SK-N-SH (cell line): ENCODE results near the gene AVPI1. TPM values are rescaled to one million over a fixed set of nuclear protein-coding genes. Genes with fewer than 3 reads are reported as not detected.
A peak's percentile ranks its signal among the peaks of the same experiment; 100 is the strongest.

Experiments
- CTCF ChIA-PET: fragments of 300-600, 350-600 bp; formaldehyde crosslinking; extraction: SDS; loops from one replicate; lab custom pipeline; 2021; lab: Yijun Ruan, JAX
- POLR2A ChIA-PET: fragments of 350-600 bp; sonication (Branson Sonifier 250); formaldehyde crosslinking; extraction: SDS; loops from one replicate; lab custom pipeline; 2020; ENCODE audit warnings: antibody characterized with exemption, inconsistent platforms; lab: Yijun Ruan, JAX
- DNase-seq: peaks from one replicate; pipeline ENCODE4 v3.0.0; 2012
- H2AFZ ChIP-seq: fragments of 200-600 bp; sonication (generic); 2 replicates; pipeline ENCODE4 v1.8.1; 2016; ENCODE audit warnings: antibody characterized with exemption, mild to moderate bottlenecking, low read depth
- H3F3A ChIP-seq: fragments of 200-600 bp; sonication (generic); replicated peaks from 2 replicates; pipeline ENCODE3; 2016; ENCODE audit warnings: antibody characterized with exemption, mild to moderate bottlenecking; ENCODE audit not compliant: insufficient read depth
- H3K27ac ChIP-seq, 2 experiments: fragments of 200-500 bp in 1 of 2; fragments of 200-600 bp in 1 of 2; sonication (Bioruptor generic) in 1 of 2; sonication (generic), shearing (Covaris generic) in 1 of 2; 2 replicates each; pipeline versions ENCODE4 v1.5.1 to v1.6.1; 2014 to 2016; ENCODE audit warnings: low read depth in 2 of 2, inconsistent platforms in 1 of 2, low read length in 1 of 2, mild to moderate bottlenecking in 1 of 2, mixed read lengths in 1 of 2
- H3K27me3 ChIP-seq: fragments of 200-600 bp; sonication (generic), shearing (Covaris generic); 2 replicates; pipeline ENCODE4 v1.6.1; 2016; ENCODE audit warnings: mixed run types; ENCODE audit not compliant: insufficient read depth
- H3K36me3 ChIP-seq, 2 experiments: fragments of 200-500 bp in 1 of 2; fragments of 200-600 bp in 1 of 2; sonication (Bioruptor generic) in 1 of 2; sonication (generic) in 1 of 2; replicated peaks in 1 of 2; 2 replicates each; pipeline versions ENCODE3 to v1.5.1; 2014 to 2016; ENCODE audit warnings: low read length in 1 of 2, mild to moderate bottlenecking in 1 of 2; ENCODE audit not compliant: insufficient read depth in 2 of 2, control insufficient read depth in 1 of 2
- H3K4me1 ChIP-seq, 2 experiments: fragments of 200-500 bp in 1 of 2; fragments of 200-600 bp in 1 of 2; sonication (Bioruptor generic) in 1 of 2; sonication (generic), shearing (Covaris generic) in 1 of 2; 2 replicates each; pipeline versions ENCODE4 v1.5.1 to v1.6.1; 2014 to 2016; ENCODE audit warnings: low read depth in 1 of 2, low read length in 1 of 2, mixed run types in 1 of 2; ENCODE audit not compliant: insufficient read depth in 2 of 2, control insufficient read depth in 1 of 2
- H3K4me2 ChIP-seq: fragments of 200-600 bp; sonication (generic), shearing (Covaris generic); 2 replicates; pipeline ENCODE4 v1.6.1; 2017; ENCODE audit warnings: mixed run types
- H3K4me3 ChIP-seq, 2 experiments: fragments of 200-500 bp in 1 of 2; fragments of 200-600 bp in 1 of 2; sonication (Bioruptor generic) in 1 of 2; sonication (generic), shearing (Covaris generic) in 1 of 2; 2 replicates each; pipeline versions ENCODE4 v1.5.1 to v1.8.1; 2014 to 2016; ENCODE audit warnings: low read depth in 2 of 2, inconsistent platforms in 1 of 2, low read length in 1 of 2, mild to moderate bottlenecking in 1 of 2, mixed read lengths in 1 of 2, moderate library complexity in 1 of 2
- H3K79me2 ChIP-seq: fragments of 200-600 bp; sonication (generic); 2 replicates; pipeline ENCODE4 v1.8.1; 2017; ENCODE audit warnings: mild to moderate bottlenecking; ENCODE audit not compliant: insufficient read depth
- H3K9ac ChIP-seq: fragments of 200-600 bp; sonication (generic); 2 replicates; pipeline ENCODE4 v1.6.1; 2017; ENCODE audit warnings: mixed run types
- H3K9me2 ChIP-seq: fragments of 200-600 bp; sonication (generic); 2 replicates; pipeline ENCODE4 v1.6.1; 2017; ENCODE audit warnings: mixed run types
- H3K9me3 ChIP-seq: fragments of 200-600 bp; sonication (generic); 2 replicates; pipeline ENCODE4 v1.6.1; 2017; ENCODE audit warnings: mixed run types, mild to moderate bottlenecking, moderate library complexity
- H4K20me1 ChIP-seq: fragments of 200-600 bp; sonication (generic); 2 replicates; pipeline ENCODE4 v1.6.1; 2017; ENCODE audit warnings: mild to moderate bottlenecking, mixed run types; ENCODE audit not compliant: insufficient read depth
- CHD2 ChIP-seq: fragments of 150-350 bp; IDR thresholded peaks from 2 replicates; pipeline ENCODE4 v1.6.1; 2018; ENCODE audit warnings: low read length; ENCODE audit not compliant: partially characterized antibody
- CTCF ChIP-seq: fragments of 200-600 bp; sonication (generic); IDR thresholded peaks from 2 replicates; pipeline ENCODE4 v1.6.1; 2017; ENCODE audit warnings: antibody characterized with exemption, mild to moderate bottlenecking, moderate library complexity
- EP300 ChIP-seq, 2 experiments: IDR thresholded peaks; 2 replicates each; pipeline versions ENCODE4 v1.4.0 to v1.6.1; 2012; ENCODE audit warnings: borderline replicate concordance in 1 of 2, low read depth in 1 of 2, low read length in 1 of 2
- FOXJ3 ChIP-seq: sonication (generic); formaldehyde crosslinking; IDR thresholded peaks from 2 replicates; pipeline ENCODE4 v1.5.1; 2020; ENCODE audit warnings: mild to moderate bottlenecking, missing genetic modification reagents
- FOXM1 ChIP-seq: IDR thresholded peaks from 2 replicates; pipeline ENCODE4 v1.4.0; 2012; ENCODE audit warnings: low read depth, mild to moderate bottlenecking
- GABPA ChIP-seq: IDR thresholded peaks from 2 replicates; pipeline ENCODE4 v1.4.0; 2012; ENCODE audit warnings: low read depth, mild to moderate bottlenecking
- GATA2 ChIP-seq: sonication (generic); formaldehyde crosslinking; IDR thresholded peaks from 2 replicates; pipeline ENCODE4 v1.5.0; 2020; ENCODE audit warnings: mild to moderate bottlenecking, missing genetic modification reagents
- IRF3 ChIP-seq: fragments of 150-350 bp; IDR thresholded peaks from 2 replicates; pipeline ENCODE4 v1.6.1; 2016; ENCODE audit warnings: mild to moderate bottlenecking, low read depth, low read length
- JUND ChIP-seq: IDR thresholded peaks from 2 replicates; pipeline ENCODE4 v1.4.0; 2012
- NFIC ChIP-seq: IDR thresholded peaks from 2 replicates; pipeline ENCODE4 v1.4.0; 2012; ENCODE audit warnings: borderline replicate concordance
- RCOR1 ChIP-seq: fragments of 150-350 bp; IDR thresholded peaks from 2 replicates; pipeline ENCODE4 v1.6.1; 2017; ENCODE audit warnings: antibody characterized with exemption, low read length
- REST ChIP-seq: IDR thresholded peaks from 2 replicates; pipeline ENCODE4 v1.6.1; 2012; ENCODE audit warnings: mild to moderate bottlenecking, low read depth, low read length, moderate library complexity
- RFX5 ChIP-seq: IDR thresholded peaks from 2 replicates; pipeline ENCODE4 v1.6.1; 2012; ENCODE audit warnings: mild to moderate bottlenecking, improper control_type of control experiment, low read length
- RXRA ChIP-seq: IDR thresholded peaks from 2 replicates; pipeline ENCODE4 v1.4.0; 2012; ENCODE audit warnings: low read depth, mild to moderate bottlenecking, borderline replicate concordance
- WGBS: methylation state at CpG from one replicate; pipeline ENCODE4 v1.1.6; 2017; ENCODE audit warnings: low lambda C conversion rate; 5-methylcytosine and 5-hydroxymethylcytosine counted together
- polyA plus RNA-seq, 3 experiments: library from polyadenylated mRNA; depleted of rRNA; stranded (reverse); fragments of >200 nt; gene quantifications; 2 replicates each; pipeline ENCODE4 v1.2.3, GENCODE V29; 2012
- TF ChIP-seq, protein P1 (sequence below): IDR thresholded peaks from 2 replicates; pipeline ENCODE4 v1.4.0; 2012; ENCODE audit warnings: low read depth, borderline replicate concordance
- TF ChIP-seq, protein P2 (sequence below): IDR thresholded peaks from 2 replicates; pipeline ENCODE4 v1.4.0; 2012; ENCODE audit warnings: low read depth

AVPI1 gene
- polyA plus RNA-seq, 1 of the 3 experiments (the other 2 are of a cell fraction): 6.3 TPM

- Histone ChIP-seq H3K9ac (no peak overlapping the region), H3K27ac (peak overlapping the region in 1 of 2 experiments; percentile 61; a peak in 2 of 4 replicates), H4K20me1 (peaks cover 20% of the 10 kb centered on the region), H3K4me1 (peaks cover 0 to 15% of the 10 kb centered on the region in 2 experiments; a peak in 2 of 4 replicates), H3F3A (no peaks in the 10 kb centered on the region), H3K9me2 (no peaks in the 10 kb centered on the region), H3K4me3 (peak overlapping the region in 1 of 2 experiments; percentile 94; a peak in 1 of 4 replicates), H3K79me2 (peaks cover 44% of the 10 kb centered on the region), H3K36me3 (peaks cover 18 to 19% of the 10 kb centered on the region in 2 experiments), H3K27me3 (no peaks in the 10 kb centered on the region)
- DNase-seq: no peak
- TF ChIP-seq NFIC (no peak), REST (no peak), CTCF (no peak), FOXM1 (no peak), FOXJ3 (CRISPR knock-in tag) (no peak), RFX5 (no peak), GATA2 (CRISPR knock-in tag) (no peak), RCOR1 (no peak), CHD2 (no peak), GABPA (no peak), RXRA (no peak), JUND (no peak), IRF3 (no peak), EP300 (IDR thresholded peaks at IDR 0.05; ENCODE audit: borderline replicate concordance in 1 of 2, low read depth in 1 of 2, low read length in 1 of 2) (no peak; a peak in 1 of 4 replicates)
- TF ChIP-seq, protein P1, sequence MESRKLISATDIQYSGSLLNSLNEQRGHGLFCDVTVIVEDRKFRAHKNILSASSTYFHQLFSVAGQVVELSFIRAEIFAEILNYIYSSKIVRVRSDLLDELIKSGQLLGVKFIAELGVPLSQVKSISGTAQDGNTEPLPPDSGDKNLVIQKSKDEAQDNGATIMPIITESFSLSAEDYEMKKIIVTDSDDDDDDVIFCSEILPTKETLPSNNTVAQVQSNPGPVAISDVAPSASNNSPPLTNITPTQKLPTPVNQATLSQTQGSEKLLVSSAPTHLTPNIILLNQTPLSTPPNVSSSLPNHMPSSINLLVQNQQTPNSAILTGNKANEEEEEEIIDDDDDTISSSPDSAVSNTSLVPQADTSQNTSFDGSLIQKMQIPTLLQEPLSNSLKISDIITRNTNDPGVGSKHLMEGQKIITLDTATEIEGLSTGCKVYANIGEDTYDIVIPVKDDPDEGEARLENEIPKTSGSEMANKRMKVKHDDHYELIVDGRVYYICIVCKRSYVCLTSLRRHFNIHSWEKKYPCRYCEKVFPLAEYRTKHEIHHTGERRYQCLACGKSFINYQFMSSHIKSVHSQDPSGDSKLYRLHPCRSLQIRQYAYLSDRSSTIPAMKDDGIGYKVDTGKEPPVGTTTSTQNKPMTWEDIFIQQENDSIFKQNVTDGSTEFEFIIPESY: no peak
- TF ChIP-seq, protein P2, sequence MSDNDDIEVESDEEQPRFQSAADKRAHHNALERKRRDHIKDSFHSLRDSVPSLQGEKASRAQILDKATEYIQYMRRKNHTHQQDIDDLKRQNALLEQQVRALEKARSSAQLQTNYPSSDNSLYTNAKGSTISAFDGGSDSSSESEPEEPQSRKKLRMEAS: no peak
- TF ChIP-seq, all 33 proteins: peak for 0
- 79% methylated on average over 13 of the region's 13 CpGs for WGBS
- no peaks in the 10 kb centered on the region for H3K9me3 ChIP-seq
- CTCF ChIA-PET: interaction anchor here (0.9 to 15.2 kb wide), 7 partner anchors 11 to 309 kb away, joined by 3 to 687 read pairs (median 6); partner anchors contain the start of genes AVPI1 and MARVELD1
- H2AFZ ChIP-seq: peak overlapping the region; percentile 83
- H3K4me2 ChIP-seq: no peak overlapping the region
- POLR2A ChIA-PET: interaction anchor here (0.8 to 1.8 kb wide), 2 partner anchors 22 to 49 kb away, joined by 4 to 5 read pairs; partner anchors contain the start of gene AVPI1
These were observed 49.4 kb upstream of the AVPI1 start for GRCh38 chr10:97736403-97736901.
